ENCODE data around the gene GRM8. TPM values are rescaled to one million over a fixed set of nuclear protein-coding genes. Genes with fewer than 3 reads are reported as not detected.

GRM8 gene
- total and polyA plus RNA-seq, 9 of the 15 experiments (the other 6 are each of a cell fraction or from before 2014, with no cell fraction given): 0.13 TPM; not detected in 7

DNA sequence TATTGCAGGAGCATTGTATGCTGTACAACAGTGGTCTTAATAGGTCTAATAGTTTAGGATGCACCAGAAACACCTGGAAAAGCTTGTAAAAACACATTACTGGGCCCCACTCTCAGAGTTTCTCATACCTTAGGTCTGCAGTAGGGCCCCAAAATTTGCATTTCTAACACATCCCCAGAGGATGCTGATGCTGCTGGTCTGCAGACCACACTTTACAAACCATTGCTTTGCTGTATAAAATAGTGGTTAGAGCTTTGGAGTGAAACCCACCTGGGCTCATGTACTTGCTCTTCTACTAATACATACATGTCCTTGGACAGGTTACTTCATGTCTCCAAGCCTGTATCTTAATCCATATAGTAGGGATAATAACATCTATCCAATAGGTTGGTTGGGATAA is 279.7 kb downstream of the GRM8 start:
- BruUV-seq (replicated peaks): no TSS peak

GRCh38 chr7:126972571-126972970 is 280.2 kb downstream of the GRM8 start:
- Histone ChIP-seq H3K4me1 (replicated peaks in 1 of 2; ENCODE audit: control insufficient read depth in 2 of 2, insufficient read depth in 2 of 2, low read length in 2 of 2) (no peaks in the 10 kb centered on the region), H3K9ac (ENCODE audit: insufficient read depth in 1 of 2, low read depth in 2 of 2, low read length in 2 of 2) (no peak overlapping the region), H3K27ac (ENCODE audit: extremely low read depth, low read depth, low read length) (no peak overlapping the region), H3K9me1 (ENCODE audit: control insufficient read depth, insufficient read depth, low read length) (no peaks in the 10 kb centered on the region), H3K4me3 (no peak overlapping the region), H2AFZ (ENCODE audit: low read depth, low read length) (no peak overlapping the region), H3K79me2 (ENCODE audit: control insufficient read depth, insufficient read depth, low read length) (no peaks in the 10 kb centered on the region), H3K36me3 (ENCODE audit: control insufficient read depth, insufficient read depth, low read length) (no peaks in the 10 kb centered on the region), H4K20me1 (replicated peaks; ENCODE audit: control insufficient read depth, insufficient read depth, low read length) (no peaks in the 10 kb centered on the region), H3K4me2 (ENCODE audit: insufficient read depth, low read length) (no peak overlapping the region), H3K9me3 (replicated peaks; ENCODE audit: control insufficient read depth, insufficient read depth, low read depth, low read length) (no peaks in the 10 kb centered on the region), H3K27me3 (ENCODE audit: control insufficient read depth in 2 of 2, insufficient read depth in 2 of 2, low read length in 2 of 2) (no peaks in the 10 kb centered on the region)
- CTCF ChIA-PET (ENCODE audit: low intra/inter-chr PET ratio): no interaction called here
- ATAC-seq (no peak), DNase-seq (ENCODE audit: extremely low read depth in 1 of 4, low spot score in 3 of 4) (no peak), FAIRE-seq (no peak)
- in situ Hi-C loops (cut with MboI) (no loop called here), intact Hi-C loops (cut with micrococcal nuclease) (no loop called here)
- POLR2A ChIA-PET: no interaction called here
- no TSS peak for BruUV-seq (replicated peaks)
- WGBS (ENCODE audit: insufficient coverage, low coverage, missing lambda C conversion rate): 0% methylated on average over 1 of the region's 1 CpG
- no peak for TF ChIP-seq NFATC3 (IDR thresholded peaks at IDR 0.05)
- TF ChIP-seq SPI1 (IDR thresholded peaks at IDR 0.05; ENCODE audit: borderline replicate concordance, low read depth, low read length): no peak
- TF ChIP-seq NFIC (IDR thresholded peaks at IDR 0.05): no peak
- TF ChIP-seq MAFK (IDR thresholded peaks at IDR 0.05; ENCODE audit: low read length): no peak
- no peak for TF ChIP-seq ZNF445 (CRISPR knock-in tag; IDR thresholded peaks at IDR 0.05; ENCODE audit: low read depth)
- no peak for TF ChIP-seq MTF1 (CRISPR knock-in tag; IDR thresholded peaks at IDR 0.05; ENCODE audit: borderline replicate concordance)
- TF ChIP-seq SP1 (CRISPR knock-in tag; IDR thresholded peaks at IDR 0.05): no peak
- TF ChIP-seq CBX1 (IDR thresholded peaks at IDR 0.05; ENCODE audit: low read depth): no peak
- no peak for TF ChIP-seq HNRNPK (IDR thresholded peaks at IDR 0.05; ENCODE audit: low read depth, low read length, poor library complexity, severe bottlenecking)
- TF ChIP-seq, protein P1, sequence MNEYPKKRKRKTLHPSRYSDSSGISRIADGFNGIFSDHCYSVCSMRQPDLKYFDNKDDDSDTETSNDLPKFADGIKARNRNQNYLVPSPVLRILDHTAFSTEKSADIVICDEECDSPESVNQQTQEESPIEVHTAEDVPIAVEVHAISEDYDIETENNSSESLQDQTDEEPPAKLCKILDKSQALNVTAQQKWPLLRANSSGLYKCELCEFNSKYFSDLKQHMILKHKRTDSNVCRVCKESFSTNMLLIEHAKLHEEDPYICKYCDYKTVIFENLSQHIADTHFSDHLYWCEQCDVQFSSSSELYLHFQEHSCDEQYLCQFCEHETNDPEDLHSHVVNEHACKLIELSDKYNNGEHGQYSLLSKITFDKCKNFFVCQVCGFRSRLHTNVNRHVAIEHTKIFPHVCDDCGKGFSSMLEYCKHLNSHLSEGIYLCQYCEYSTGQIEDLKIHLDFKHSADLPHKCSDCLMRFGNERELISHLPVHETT (CRISPR knock-in tag; conservative IDR thresholded peaks at IDR 0.05 in 1 of 2, IDR thresholded peaks at IDR 0.05 in 1 of 2): no peak

More for the DNA sequence above, 279.7 kb downstream of the GRM8 start:
- ATAC-seq (no peak), FAIRE-seq (no peak), DNase-seq (ENCODE audit: extremely low read depth in 1 of 4, low spot score in 3 of 4) (no peak)
- Histone ChIP-seq H3K27ac (ENCODE audit: extremely low read depth, low read depth, low read length) (no peak overlapping the region), H4K20me1 (replicated peaks; ENCODE audit: control insufficient read depth, insufficient read depth, low read length) (no peaks in the 10 kb centered on the region), H3K36me3 (ENCODE audit: control insufficient read depth, insufficient read depth, low read length) (no peaks in the 10 kb centered on the region), H3K27me3 (ENCODE audit: control insufficient read depth in 2 of 2, insufficient read depth in 2 of 2, low read length in 2 of 2) (no peaks in the 10 kb centered on the region), H3K4me3 (no peak overlapping the region), H3K9me3 (replicated peaks; ENCODE audit: control insufficient read depth, insufficient read depth, low read depth, low read length) (no peaks in the 10 kb centered on the region), H3K9me1 (ENCODE audit: control insufficient read depth, insufficient read depth, low read length) (no peaks in the 10 kb centered on the region), H3K9ac (ENCODE audit: insufficient read depth in 1 of 2, low read depth in 2 of 2, low read length in 2 of 2) (no peak overlapping the region), H3K4me2 (ENCODE audit: insufficient read depth, low read length) (no peak overlapping the region), H3K4me1 (replicated peaks in 1 of 2; ENCODE audit: control insufficient read depth in 2 of 2, insufficient read depth in 2 of 2, low read length in 2 of 2) (no peaks in the 10 kb centered on the region), H2AFZ (ENCODE audit: low read depth, low read length) (no peak overlapping the region), H3K79me2 (ENCODE audit: control insufficient read depth, insufficient read depth, low read length) (no peaks in the 10 kb centered on the region)
- intact Hi-C loops (cut with micrococcal nuclease): no loop called here
- ChIA-PET POLR2A (no interaction called here), CTCF (ENCODE audit: low intra/inter-chr PET ratio) (no interaction called here)
- TF ChIP-seq SPI1 (IDR thresholded peaks at IDR 0.05; ENCODE audit: borderline replicate concordance, low read depth, low read length): no peak
- TF ChIP-seq MAZ (CRISPR knock-in tag; conservative IDR thresholded peaks at IDR 0.05 in 1 of 2, IDR thresholded peaks at IDR 0.05 in 1 of 2): no peak
- TF ChIP-seq NEUROD1 (IDR thresholded peaks at IDR 0.05; ENCODE audit: borderline replicate concordance, low read depth, low read length, partially characterized antibody): no peak
- TF ChIP-seq BACH1 (tag; IDR thresholded peaks at IDR 0.05): no peak
- no peak for TF ChIP-seq PTBP1 (IDR thresholded peaks at IDR 0.05; ENCODE audit: low read depth, low read length)
- no peak for TF ChIP-seq MCM2 (IDR thresholded peaks at IDR 0.05; ENCODE audit: low read depth)
- TF ChIP-seq CHCHD3 (CRISPR knock-in tag; IDR thresholded peaks at IDR 0.05): no peak
- no peak for TF ChIP-seq POLR2H (tag; IDR thresholded peaks at IDR 0.05; ENCODE audit: low read depth)
- TF ChIP-seq ZNF146 (CRISPR knock-in tag; IDR thresholded peaks at IDR 0.05; ENCODE audit: unreplicated experiment): no peak
- TF ChIP-seq ZC3H11A (IDR thresholded peaks at IDR 0.05; ENCODE audit: low read depth, low read length): no peak
- no peak for TF ChIP-seq ZNF354B (CRISPR knock-in tag; IDR thresholded peaks at IDR 0.05)
- TF ChIP-seq CCAR2 (IDR thresholded peaks at IDR 0.05; ENCODE audit: low read depth, low read length): no peak
- no peak for TF ChIP-seq ESRRA (IDR thresholded peaks at IDR 0.05; ENCODE audit: borderline replicate concordance, low read depth)
- TF ChIP-seq ZNF197 (CRISPR knock-in tag; IDR thresholded peaks at IDR 0.05; ENCODE audit: low read depth): no peak
- no peak for TF ChIP-seq HDAC3 (IDR thresholded peaks at IDR 0.05; ENCODE audit: borderline replicate concordance, partially characterized antibody)
- no peak for TF ChIP-seq LEF1 (IDR thresholded peaks at IDR 0.05)
- in situ Hi-C loops (cut with MboI): no loop called here

Data from K562 (cell line).